NCI-H1048 (cell line): ENCODE measurements around the gene FNDC1.

Experiments used
- DNase-seq: peaks from one replicate; lab custom pipeline; 2025; lab: John Stamatoyannopoulos, UW

FNDC1 gene

DNA sequence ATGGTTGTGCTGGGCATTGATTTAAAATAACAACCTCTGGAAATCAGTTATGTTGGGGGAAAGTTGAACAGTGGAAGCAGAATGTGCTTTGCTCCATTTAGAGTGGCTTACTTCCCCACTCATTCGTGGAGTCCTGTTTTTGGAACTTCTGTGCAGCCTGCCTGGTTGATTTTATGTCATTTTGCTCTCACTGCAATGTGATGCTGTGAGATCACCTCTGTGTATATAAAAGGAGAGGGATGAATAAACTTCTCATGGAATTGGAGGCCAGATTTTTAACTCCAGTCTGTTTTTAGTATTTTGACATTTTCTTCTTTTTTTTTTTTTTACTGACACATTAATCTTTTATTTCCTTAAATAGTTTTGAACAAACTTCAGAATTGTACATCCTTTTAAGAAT, 139.0 kb downstream of the FNDC1 start:
- DNase-seq: no peak

DNA sequence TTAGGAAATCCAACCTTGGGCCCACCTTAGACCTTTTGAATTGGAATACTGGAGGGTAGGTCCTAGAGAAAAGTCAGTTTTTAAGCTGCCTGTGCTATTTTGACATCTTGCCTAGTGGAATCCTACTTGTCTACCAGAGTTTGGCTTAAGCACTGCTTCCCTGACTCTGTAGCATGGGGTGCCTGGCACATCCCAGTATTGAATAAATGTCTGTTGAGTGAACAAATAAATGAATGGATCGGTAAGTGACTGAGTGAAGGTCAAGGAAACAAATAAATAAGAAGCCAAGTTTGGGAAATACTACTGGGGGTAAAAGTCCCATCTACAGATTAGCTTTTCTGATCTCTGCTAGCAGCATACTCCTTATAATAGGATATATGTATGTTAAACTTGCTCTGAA, 140.5 kb downstream of the FNDC1 start:
- DNase-seq: no peak

DNA sequence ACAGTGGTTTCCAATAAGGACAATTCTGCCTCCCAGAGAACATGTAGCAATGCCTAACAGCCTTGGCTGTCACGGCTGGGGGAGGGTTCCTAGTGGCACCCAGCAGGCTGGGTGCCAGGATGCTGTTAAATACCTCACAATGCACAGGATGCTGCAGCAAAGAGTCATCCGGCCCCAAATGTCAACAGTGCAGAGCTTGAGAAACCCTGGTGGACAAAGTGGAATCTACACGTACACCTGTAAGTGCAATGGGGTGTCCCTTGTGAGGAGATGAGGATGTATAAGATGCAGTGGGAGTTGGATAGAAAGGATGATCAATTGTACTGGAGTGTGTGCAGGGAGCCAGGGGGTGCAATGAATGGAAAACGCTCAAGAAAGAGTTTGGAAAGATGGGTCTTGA, 142.4 kb downstream of the FNDC1 start:
- no peak for DNase-seq

DNA sequence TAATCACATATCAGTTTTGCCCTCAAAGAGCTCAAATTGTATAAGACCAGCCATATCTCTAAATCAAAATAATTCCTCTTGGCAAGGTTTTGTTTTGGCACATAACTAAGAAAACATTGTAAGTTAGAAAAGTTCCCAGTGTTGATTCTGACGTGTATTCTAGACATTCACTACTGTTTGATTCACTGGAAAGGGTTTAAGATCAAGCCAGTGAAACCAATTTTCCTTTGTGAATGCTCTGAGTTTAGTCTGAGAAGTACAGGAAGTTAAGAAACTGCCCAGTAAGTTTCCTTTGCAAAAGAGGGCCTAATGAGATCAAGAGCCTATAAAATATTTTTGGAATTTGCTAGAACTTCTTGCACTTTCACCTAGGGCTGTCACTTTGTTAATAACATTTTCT, 143.0 kb downstream of the FNDC1 start:
- DNase-seq: no peak

DNA sequence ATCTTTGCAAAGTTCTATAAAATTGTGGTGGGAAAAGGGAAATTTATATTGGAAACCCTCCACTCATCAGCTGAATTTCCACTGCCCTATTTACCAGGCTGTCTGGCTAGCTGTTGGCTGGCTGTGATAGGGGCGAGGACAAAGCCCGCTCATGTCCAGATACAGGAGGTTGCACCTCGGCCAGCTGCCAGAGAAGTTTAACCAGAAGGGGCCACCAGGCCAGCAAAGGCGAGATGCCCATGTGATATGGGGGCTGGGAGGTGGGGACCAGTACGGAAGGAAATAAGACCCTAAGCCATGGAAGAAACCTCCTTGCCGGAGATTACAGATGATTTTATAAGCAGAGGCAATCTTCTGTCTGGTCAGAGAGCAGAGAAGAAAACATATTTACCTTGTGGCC, 143.8 kb downstream of the FNDC1 start:
- no peak for DNase-seq

DNA sequence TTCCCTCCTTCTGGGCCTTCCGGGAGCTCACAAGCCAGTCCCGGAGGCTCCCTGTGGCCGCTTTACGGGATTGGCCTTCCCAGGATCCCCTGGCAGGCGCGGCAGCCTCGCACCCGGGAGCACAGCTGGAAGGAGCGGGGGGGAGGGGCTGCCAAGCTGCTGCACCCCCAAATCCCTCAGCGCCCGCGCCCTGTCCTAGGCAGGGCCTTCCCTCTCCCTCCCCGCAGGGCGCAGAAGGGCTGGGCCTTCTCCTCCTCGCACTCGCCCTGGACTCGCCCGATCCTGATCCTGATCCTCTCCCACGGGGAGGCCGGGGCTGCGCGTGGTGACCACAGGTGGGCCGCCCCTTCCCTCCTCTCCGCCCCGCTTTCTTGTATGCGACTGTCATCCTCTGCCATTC, 146.4 kb downstream of the FNDC1 start:
- no peak for DNase-seq

DNA sequence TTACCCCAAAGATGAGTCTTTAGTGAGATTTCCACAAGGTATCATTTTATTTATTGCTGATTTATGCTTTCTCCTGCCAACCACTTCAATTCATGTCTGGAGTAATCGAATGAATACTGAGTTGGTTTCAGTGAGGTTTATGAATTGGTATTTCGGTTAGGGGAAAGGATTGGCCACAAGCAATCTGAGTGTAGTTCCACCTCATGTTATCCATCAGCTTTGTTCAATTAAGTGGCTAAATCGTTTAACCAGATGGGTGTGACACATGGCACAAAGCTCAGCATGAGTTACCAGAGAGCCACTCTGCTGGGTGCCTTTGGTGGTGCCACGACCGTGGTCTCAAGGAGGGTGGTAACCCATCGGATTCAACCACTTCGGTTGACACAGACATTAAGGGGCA, 148.2 kb downstream of the FNDC1 start:
- DNase-seq: no peak

DNA sequence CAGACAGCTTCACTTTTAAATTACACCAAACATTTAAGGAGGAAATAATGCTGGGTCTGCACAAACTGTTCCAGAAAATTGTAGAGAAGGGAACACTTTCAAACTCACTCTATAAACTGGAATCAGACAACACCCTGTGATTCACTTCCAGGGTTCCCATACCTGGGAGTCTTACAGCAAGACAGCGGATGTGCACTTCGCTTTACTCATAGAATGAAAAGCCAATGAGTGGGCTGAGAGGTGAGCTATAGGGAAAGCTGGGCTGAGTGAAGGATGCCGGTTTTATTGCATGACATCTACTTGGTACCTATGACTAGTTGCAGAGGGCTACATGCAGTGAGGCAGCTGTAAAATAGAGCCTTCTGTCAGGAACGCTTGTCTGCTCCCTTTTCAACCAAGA, 152.1 kb downstream of the FNDC1 start:
- DNase-seq: no peak
